GM18909 (cell line): Measurements from ENCODE around the gene RAPGEF6.
"Not testable (repeated sequence)": the region's sequence is repeated elsewhere in the genome, so short reads cannot be mapped to it uniquely, and the experiment has no call there.

ENCODE experiments used
- ATAC-seq: cut with Tn5 transposase; IDR thresholded peaks from one replicate; pipeline ENCODE4 v1.9.1; 2021; ENCODE audit warnings: mild to moderate bottlenecking; ENCODE audit not compliant: unreplicated experiment, poor library complexity

RAPGEF6 gene

DNA sequence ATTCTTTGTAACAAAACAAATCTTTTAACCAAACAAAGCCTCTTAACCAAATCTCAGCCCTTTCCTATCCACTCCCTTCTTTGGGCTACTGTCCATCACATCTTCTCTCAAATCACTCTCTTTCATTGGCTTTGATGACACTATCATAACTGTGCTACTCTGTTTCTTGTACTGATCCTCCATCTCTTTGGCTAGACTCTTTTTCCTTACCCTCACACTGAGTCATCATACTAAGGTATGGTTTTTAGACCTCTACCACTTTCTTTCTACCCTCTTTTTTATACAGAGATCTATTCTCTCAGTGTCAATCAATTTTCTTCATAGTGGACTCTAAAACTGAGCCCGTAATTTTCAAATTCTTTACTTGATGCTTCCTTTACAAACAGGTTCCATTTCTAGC, 174.9 kb downstream of the RAPGEF6 start:
- no peak for ATAC-seq

DNA sequence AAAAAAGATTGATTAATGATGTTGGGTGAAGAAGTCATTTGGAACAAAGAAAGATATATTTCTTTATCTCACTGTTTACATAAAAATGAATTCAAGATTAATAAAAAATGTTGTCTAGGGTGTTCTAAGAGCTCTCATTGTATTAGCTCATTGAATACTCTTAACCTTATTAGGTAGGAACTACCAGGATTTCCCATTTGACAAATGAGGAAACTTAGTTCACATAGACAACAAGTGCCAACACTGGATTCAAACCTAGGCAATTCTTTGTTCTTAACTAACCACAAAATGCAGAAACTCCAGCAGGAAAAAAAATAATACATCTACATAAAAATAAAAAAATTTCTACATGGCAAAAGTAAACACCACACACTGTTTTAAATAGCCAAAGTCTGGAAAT, 175.8 kb downstream of the RAPGEF6 start:
- ATAC-seq: no peak

DNA sequence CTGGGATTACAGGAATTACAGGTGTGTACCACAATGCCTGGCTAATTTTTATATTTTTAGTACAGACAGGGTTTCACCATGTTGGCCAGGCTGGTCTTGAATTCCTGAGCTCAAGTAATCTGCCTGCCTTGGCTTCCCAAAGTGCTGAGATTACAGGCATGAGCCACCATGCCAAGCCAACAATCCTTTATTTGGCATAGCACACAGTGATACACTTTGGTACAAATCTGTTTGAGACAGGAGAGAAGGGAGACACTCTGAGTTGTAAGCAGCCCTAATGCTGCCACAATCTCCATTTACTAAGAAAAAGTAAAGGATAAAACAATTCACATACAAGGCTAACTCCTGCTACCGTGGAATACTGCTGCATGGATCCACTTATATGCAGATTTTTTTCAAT, 177.8 kb downstream of the RAPGEF6 start:
- ATAC-seq: no peak

DNA sequence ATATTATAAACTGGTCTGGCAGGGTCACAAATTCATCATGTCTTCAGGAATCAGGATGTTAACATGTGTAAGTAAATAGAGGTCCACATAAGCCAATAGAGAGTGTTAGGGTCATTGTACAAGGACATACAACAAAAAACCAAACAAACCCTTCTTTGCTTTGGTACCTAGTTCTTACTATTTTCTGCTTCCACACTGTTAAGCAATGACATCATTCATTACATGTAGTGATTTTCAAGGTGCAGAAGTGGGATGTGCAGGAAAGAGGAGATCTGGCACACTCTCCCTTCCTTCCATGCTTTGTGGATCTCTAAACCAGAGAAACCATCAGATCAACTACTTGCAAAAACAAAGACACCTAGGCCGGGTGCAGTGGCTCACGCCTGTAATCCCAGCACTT, 184.1 kb downstream of the RAPGEF6 start:
- no peak for ATAC-seq

DNA sequence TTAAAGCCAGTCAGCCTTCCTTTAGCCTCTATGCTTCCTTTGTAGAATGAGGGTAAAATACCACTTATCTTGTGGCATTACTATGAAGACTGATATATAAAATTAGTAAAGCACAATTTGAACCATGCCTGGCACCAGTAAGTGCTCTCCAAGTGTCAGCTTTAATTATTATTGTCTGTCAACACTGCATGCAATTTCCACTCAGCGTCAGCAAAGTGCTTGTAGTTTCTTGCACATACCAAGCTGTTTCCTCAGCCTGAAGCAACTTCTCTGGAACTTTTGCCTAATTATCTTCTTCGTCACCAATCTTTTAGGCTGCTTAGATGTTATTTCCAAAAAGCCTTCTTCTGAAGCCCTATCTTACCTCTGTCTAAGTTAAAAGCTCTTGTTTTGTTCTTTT, 193.8 kb downstream of the RAPGEF6 start:
- no peak for ATAC-seq

DNA sequence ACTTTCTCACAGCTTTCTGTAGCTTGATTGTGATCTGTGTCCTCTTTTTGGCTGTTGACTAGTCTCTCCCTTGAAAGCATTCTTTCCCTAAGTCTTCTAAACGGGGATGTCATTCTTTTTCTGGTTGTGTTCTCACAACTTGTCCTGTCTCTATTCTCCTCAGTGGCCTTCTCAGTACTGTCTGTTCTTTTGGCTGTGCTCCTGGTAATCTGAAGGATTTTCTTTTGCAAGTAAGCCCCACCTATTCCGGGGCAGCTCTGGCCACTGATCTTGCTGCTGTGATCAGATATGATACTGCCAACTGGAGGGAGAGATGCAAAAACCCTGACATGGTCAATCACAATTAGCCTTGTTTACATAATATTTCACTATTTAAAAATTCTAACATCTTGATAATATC, 198.9 kb downstream of the RAPGEF6 start:
- ATAC-seq: no peak

DNA sequence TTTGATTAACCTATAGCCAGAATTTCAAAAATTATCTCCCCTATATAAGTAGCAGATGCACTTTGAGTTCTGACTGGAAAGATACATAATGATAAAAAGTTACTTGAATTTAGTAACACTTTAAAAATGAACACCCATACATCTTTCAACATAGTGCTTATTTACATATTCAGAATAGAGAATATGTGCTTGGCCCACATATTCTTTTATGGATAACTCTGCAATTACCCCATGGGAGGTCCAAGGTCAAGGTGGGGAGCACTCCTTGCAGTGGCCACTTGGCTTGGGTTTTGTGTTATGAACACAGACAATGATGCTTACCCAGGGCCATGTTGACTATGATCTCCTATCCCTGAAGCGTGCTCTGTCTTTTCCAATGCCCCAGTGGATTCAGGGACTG, 201.9 kb downstream of the RAPGEF6 start:
- no peak for ATAC-seq

DNA sequence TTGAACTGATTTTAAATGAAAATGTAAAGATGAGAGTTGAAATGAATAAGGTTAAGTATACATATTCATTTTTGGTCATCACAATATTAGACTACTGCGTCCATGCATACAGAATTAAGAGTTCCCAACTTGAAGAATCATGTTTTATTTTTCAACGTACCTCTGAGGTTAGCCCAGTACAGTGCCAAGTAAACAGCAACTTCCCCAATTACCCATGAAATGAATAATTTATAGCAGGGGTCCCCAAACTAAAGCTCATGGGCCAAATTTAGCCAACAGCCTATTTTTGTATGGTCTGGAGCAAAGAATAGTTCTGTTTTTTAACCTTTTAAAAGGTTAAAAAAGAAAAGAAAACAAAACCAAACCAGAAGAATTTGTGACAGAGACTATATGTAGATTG, 203.2 kb downstream of the RAPGEF6 start:
- no peak for ATAC-seq

DNA sequence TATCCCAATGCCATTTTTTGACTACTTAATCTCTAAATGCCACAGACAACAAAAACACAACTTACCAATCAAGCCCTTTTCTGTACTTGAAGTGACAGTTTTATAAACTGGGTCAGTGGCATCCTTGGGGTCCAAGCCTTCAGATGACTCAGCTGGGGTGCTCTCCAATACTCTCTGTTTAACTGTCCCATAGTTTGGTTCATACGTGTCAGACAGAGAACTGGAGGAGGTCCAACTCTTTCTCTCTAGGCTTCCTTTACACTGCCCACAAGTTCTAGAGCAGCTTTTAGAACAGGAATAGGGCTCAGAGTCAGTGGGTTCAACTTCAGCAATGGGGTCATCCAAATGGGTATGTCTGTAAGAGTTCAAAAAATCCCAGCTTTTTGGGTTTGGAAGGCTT, 204.2 kb downstream of the RAPGEF6 start:
- ATAC-seq: no peak

DNA sequence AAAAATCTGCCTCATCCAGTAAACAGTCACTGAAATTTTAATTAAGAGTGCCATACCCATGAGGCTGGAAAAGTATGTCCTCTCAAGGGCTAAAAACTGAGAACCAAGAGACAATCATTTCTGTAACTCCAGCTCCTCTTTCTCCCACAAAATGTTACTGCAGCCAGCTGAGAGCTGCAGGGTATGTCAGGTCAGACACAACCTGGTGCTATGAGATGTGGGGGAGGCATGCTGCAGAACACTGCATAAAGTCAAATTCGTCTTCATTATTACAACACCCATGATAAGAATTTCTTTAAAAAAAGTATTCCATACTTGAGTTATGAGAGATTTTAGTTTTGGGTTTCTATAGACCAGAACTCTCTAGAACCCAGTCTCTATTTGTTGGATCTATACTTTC, 209.0 kb downstream of the RAPGEF6 start:
- ATAC-seq: no peak

DNA sequence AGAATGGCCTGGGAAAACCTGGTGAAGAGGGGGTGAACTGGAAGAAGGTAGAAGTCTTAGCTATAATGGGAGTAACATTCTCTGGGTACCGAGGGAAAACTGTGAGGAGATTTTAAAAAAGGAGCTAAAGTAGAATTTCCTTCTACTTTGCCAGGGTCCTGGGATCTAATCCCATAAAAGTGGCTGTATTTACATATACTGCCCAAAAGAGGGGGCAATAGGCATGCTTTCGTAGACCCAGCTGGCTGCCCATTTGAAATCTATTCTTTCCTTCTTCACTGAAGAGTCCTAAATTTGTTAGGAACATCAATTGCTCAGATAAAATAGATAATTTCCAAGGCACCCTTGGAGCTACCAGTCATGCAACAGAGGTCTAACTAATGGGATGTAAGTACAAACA, 212.0 kb downstream of the RAPGEF6 start:
- ATAC-seq: no peak

DNA sequence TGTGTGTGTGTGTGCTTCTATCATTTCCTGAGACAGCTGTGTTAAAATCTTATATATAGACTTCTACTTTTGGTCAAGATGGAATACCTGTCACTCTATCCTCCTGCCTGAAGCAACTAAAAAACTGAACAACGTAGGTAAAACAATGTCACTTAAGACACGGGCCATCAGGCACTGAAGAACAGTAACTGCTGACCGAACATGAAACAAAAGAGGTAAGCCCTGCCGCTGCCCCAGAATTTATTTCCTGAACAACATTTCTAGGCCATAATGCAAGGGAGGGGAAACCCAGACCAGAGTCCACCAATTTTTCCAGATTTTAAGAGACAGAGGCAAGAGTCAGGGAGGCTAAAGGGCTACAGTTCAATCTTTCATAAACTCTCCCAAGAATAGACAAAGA, 215.2 kb downstream of the RAPGEF6 start:
- ATAC-seq: no peak

DNA sequence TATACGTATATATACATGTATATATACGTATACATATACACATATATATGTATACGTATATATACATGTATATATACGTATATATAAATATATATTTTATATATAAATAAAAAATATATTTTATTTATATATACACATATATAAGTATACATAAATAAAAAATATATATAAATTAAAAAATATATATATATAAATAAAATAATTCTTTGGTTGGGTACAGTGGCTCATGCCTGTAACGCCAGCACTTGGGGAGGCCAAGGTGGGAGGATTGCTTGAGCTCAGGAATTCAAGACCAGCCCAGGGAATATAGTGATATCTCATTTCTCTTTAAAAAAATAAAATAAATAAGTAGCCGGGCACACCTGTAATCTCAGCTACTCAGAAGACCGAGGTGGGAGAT, 216.2 kb downstream of the RAPGEF6 start:
- no peak for ATAC-seq

DNA sequence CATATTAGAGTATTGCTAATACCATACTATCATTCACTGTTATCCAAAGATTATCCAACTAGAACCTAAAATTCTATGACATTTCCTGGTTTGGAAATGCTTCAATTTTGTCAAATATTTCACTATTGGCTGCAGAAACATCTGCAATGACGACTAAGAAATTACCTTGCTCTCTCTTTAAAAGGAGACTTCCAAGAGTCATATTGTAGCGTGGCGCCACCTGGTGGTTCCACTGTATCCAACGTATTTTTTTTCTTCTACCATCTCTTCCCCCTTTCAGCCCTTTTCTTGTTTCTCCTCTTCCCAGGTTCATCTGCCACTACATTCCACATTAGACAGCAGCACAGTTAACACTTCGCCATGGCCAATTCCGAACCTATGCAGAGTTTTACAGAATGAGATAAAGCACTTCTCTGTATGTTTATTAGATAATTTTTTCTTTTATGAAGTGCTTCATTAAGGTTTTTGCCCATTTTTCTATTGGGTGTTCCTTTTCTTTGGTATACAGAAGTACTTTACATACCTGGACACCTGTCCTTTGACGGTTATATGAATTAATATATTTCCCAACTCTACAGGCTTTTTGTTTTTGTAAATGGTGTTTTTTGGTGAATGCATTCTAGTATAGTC, 217.7 kb downstream of the RAPGEF6 start:
- peak; percentile 44 for ATAC-seq

DNA sequence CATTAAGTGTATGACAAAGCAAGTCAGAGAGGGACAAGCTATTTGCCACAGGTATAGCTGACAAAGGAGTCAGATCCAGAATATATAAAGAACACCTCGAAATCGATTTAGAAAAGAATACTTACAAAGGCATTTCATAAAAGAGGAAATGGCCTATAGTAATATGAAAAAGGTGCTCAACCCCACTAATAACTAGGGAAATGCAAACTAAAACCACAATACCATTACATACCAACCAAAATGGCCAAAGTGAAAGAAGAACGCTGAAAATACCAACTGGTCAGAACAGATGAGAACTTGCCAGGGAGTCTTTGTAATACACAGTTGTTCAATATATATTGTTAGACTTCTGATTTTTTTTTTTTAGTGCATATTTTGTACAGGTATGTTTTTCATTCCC, 218.3 kb downstream of the RAPGEF6 start:
- ATAC-seq: peak; percentile 77

DNA sequence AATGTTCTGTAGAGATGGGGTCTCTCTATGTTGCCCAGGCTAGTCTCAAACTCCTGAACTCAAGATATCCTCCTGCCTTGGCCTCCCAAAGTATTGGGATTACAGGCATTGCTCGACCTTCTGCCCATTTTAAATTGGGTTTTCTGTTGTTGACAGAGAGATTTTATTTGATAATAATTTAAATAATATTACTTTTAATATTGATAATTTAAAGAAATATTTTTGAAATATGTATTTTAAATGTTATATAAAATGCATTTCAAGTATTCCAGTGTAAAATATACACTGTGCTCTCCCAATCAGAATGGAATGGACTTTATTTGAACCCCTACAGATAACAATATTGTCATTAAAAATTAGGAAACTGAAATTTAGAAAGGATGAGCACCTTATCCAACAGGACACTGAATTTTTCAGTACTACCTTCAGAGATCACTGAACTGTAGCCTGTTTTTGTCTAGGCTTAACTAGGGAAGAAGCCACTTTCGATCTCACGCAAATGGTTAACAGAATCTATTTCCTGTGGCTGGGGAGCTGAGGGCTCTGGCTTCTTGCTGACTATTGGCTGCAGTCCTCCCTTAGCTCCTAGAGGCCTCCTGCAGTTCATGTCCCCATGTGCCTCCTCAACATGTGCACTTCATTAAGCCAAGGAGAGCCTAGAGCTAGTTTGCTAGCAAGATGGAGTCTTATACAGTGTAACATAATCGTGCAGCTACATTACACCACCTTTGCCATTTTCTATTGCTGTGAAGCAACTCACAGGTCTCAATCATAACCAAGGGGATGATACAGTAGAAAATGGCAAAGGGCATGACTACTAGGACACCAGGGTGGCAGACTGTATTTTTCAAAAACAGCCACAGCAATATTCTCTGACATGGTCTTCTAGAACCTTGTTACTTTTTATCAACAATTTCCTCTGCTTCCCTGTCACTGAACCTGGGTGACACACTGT, 221.1 kb downstream of the RAPGEF6 start:
- ATAC-seq: peak; percentile 86

DNA sequence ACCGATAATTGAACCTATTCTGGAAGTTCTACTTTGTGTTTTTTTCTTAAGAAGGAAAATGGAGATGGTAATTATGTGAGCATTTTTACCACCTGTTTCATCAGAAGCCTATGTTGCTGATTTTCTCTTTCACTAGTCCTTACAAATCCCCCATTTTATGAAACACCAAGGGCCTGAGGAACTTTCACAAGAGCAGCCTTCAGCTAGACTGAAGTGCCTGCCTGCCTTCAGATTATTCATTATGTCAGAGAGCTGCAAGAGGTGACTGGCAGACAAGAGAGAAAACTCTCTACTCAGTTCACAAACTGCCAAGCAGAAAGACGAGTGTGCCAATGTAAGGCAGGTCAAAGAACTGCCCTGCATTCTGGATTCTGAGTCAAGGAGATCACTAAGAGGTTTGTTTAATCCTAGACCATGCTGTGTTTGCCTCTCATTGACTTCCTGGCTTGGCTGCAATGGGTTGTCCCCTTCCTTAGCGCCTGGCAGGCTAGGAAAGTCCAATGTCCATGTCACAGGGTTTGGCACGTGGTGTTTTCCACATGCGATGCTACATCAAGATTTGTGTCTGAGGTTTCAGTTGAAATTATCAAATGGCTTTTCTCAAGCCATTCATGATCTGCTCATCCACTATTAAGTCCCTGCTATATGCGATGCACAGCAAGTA, 227.9 kb downstream of the RAPGEF6 start:
- ATAC-seq: no peak

DNA sequence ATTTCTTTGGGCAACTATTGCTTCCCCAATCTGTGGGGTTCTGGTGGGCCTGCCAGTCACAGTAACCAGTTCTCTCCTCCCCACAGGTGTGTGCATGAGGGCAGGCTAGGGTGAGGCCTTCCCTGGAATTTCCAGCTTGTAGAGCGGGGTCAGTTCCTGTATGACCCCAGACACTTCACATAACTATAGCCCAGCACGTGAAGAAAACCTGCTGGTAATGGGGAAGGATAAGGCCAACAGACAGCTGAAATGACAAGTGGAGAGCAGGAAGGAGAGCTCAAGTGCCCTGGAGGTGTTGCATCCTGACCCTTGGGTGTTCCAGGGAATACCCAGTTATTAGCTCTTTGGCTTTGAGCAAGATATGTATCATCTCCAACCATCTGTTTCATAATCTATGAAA, 229.0 kb downstream of the RAPGEF6 start:
- ATAC-seq: no peak

DNA sequence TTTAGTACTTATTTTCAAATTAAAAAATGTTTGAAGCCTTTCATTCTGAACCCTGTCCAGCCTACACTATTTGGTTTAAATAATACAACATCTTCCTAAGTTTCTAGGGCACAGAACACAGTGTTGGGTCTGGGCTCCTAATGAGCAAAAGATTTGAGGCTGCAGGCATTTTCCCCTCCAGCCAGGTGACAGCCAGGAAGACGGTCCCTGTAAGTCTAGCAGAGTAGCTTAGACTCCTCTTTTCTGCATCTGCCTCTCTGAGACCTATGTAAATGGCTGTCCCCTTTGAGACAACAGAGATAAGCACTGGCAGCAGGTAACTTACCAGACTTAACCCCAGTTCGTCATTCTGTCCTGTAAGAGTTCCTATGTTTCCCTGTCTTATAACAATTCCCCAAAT, 229.4 kb downstream of the RAPGEF6 start:
- no peak for ATAC-seq

DNA sequence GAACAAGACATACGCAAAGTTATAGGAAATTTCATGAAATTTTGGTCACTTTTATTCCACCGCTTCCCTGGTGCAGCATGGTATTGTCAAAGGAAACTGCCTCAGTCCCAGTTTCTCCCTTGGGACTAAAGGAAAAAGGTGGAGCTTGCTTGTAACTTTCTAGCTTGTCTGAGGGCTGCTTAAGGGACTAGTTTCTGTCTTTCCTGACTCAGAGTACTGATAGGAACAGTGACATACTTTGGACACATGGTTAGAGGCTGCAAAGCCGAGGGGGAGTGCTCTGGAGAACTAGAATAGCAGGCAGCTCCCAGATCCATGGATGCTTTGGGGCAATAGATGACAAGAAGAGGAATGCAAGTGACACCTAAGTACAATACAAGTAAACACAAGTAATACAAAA, 234.4 kb downstream of the RAPGEF6 start:
- ATAC-seq: no peak

DNA sequence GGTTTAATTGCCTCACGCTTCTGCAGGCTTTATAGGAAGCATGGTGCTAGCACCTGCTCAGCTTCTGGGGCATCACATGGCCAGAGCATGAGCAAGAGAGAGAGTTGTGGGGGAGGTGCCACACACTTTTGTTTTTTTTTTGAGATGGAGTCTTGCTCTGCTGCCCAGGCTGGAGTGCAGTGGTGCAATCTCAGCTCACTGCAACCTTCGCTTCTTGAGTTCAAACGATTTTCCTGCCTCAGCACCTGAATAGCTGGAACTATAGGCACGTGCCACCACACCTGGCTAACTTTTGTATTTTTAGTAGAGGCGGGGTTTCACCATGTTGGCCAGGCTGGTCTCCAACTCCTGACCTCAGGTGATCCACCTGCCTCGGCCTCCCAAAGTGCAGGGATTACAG, 236.0 kb downstream of the RAPGEF6 start:
- ATAC-seq: not testable (repeated sequence)
